ENCODE data around the gene PROB1.

Gene PROB1

GRCh38 chr5:139342423-139342723 lies 52.5 kb downstream of the PROB1 start:
- CTCF ChIA-PET: interaction anchor here (0.9 to 3.1 kb wide), 6 partner anchors 15 to 77 kb away, joined by 3 to 13 read pairs (median 4); partner anchors contain the start of gene MATR3
- H3K4me1 Mint-ChIP-seq: peaks cover 47% of the 10 kb centered on the region
- H3K9me3 Mint-ChIP-seq: no peaks in the 10 kb centered on the region
- peaks cover 29% of the 10 kb centered on the region for H3K36me3 Mint-ChIP-seq
- peak overlapping the region; percentile 95 for H3K4me3 Mint-ChIP-seq
- peak overlapping the region; percentile 99 for H3K27ac Mint-ChIP-seq
- no peak for DNase-seq
- H3K27me3 Mint-ChIP-seq: peaks cover 5% of the 10 kb centered on the region

DNA sequence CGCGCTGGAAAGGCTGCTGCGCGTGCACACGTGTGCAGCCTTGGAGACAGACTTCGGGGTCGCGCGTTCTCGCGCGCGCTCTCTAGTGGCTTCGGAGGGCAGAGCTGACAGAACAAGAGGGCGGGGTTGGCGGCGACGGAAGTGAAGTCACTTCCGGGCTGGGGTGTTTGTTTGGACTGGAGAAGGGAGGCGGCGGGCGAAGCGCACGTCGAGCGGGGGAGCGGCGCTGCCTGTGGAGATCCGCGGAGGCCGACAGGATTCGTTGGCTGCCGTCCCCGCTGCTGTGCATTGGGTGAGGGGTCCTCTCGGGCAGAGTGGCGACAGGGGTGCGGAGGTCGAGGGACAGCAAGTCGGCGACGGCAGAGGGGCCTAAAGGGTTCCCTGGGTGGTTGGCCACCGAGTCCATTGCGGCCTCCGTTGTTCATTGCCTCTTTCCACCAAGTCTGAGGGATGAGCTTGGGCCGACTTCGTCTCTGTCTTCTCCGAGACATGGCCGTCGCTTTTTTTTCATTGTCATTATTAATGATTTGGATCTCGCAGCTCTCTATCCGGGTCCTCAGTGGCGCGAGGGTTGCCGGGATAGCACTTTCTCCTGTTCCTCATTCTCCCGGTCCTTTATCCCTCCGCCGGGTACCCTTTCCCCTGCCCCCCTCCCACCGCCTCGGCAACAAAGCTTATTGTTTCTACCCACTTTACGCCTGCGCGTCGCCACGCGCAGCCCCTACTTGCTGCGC lies 53.0 kb downstream of the PROB1 start, which contains the start of gene PAIP2:
PAIP2 (plus strand) TSS at position 166 of the 734 bp plus-strand sequence. CDS start 21,931 bp downstream, outside the sequence.
- Mint-ChIP-seq H3K36me3 (peaks cover 27% of the 10 kb centered on the region), H3K9me3 (no peaks in the 10 kb centered on the region), H3K27ac (peak within 1 kb of the TSS; percentile 99), H3K4me3 (peak within 1 kb of the TSS; percentile 95), H3K27me3 (peaks cover 5% of the 10 kb centered on the region), H3K4me1 (peaks cover 46% of the 10 kb centered on the region)
- CTCF ChIA-PET: interaction anchor here (0.8 to 3.1 kb wide), 8 partner anchors 15 to 782 kb away, joined by 3 to 13 read pairs (median 4); partner anchors contain the start of gene MATR3
- peak; percentile 98 for DNase-seq

DNA sequence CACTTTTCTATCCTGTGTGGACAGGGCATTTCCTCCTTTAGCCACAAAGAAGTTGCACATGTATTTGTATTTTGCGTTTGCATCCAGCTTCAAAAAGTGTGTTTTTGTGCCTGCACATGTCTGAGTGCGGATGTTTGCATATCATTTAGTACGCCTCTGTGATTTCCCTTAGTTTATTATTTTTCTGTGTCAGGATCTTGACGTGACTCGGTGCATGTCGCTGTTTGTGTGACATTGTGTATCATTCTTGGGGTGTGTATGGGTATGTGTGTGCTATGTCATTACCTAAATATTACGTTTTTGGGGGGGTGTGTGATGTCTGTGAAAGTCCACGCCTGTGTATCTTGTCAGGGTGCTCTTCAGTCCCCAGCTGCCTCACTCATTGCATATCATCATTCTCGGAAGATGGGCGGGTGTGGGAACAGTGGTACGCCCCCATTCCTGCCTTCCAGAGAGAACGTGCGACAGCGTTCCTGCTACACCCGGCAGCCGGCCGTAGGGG lies 53.7 kb downstream of the PROB1 start:
- Mint-ChIP-seq H3K27ac (peak overlapping the region; percentile 99), H3K4me1 (peaks cover 46% of the 10 kb centered on the region), H3K36me3 (peaks cover 22% of the 10 kb centered on the region), H3K9me3 (no peaks in the 10 kb centered on the region), H3K4me3 (peak overlapping the region; percentile 95), H3K27me3 (peaks cover 5% of the 10 kb centered on the region)
- DNase-seq: no peak
- CTCF ChIA-PET: interaction anchor here (0.8 to 3.1 kb wide), 3 partner anchors 51 to 782 kb away, joined by 3 to 13 read pairs (median 4); no protein-coding TSS in a partner anchor
